ENCODE measurements around the gene MVD. TPM values are rescaled to one million over a fixed set of nuclear protein-coding genes. Genes with fewer than 3 reads are reported as not detected.

Gene MVD
- total and polyA plus RNA-seq, 2 of the 13 experiments (the other 11 are each of a cell fraction or from before 2014, with no cell fraction given) = 28.1 to 187 TPM

- peak; percentile 12 for TF ChIP-seq FOXP4 (CRISPR knock-in tag; IDR thresholded peaks at IDR 0.05)
- TF ChIP-seq E2F1 (CRISPR knock-in tag; IDR thresholded peaks at IDR 0.05) = peak; percentile 77
- TF ChIP-seq EED (CRISPR knock-in tag; IDR thresholded peaks at IDR 0.05) = 0 out of 2 replicates have a peak, but pooled peaks have one; percentile 72
- no peak for TF ChIP-seq NFIC (IDR thresholded peaks at IDR 0.05; ENCODE audit: low read length)
- no peak for TF ChIP-seq HMGA1 (CRISPR knock-in tag; conservative IDR thresholded peaks at IDR 0.05)
- peak; percentile 94 for TF ChIP-seq E2F2 (CRISPR knock-in tag; IDR thresholded peaks at IDR 0.05; ENCODE audit: borderline replicate concordance)
- no peak for TF ChIP-seq PLRG1 (conservative IDR thresholded peaks at IDR 0.05)
- TF ChIP-seq ZKSCAN8 (CRISPR knock-in tag; IDR thresholded peaks at IDR 0.05; ENCODE audit: borderline replicate concordance) = peak; percentile 61; the same call in 1 of the 2 replicates
- peak; percentile 96 for TF ChIP-seq ASH2L (IDR thresholded peaks at IDR 0.05; ENCODE audit: insufficient read length, low read depth, low read length)
- TF ChIP-seq ZNF841 (CRISPR knock-in tag; IDR thresholded peaks at IDR 0.05; ENCODE audit: borderline replicate concordance) = 0 out of 2 replicates have a peak, but pooled peaks have one; percentile 51
- no peak for TF ChIP-seq RFX3 (CRISPR knock-in tag; IDR thresholded peaks at IDR 0.05)
- peak; percentile 95 for TF ChIP-seq HDAC1 (CRISPR knock-in tag; IDR thresholded peaks at IDR 0.05)
- no peak; the same call in 1 of the 2 replicates for TF ChIP-seq RNF219 (CRISPR knock-in tag; IDR thresholded peaks at IDR 0.05)
- TF ChIP-seq MEIS1 (CRISPR knock-in tag; IDR thresholded peaks at IDR 0.05; ENCODE audit: borderline replicate concordance) = peak; percentile 81; the same call in 1 of the 2 replicates
- TF ChIP-seq ELK4 (CRISPR knock-in tag; IDR thresholded peaks at IDR 0.05; ENCODE audit: borderline replicate concordance) = no peak
- TF ChIP-seq GMEB2 (CRISPR knock-in tag; IDR thresholded peaks at IDR 0.05; ENCODE audit: low read depth) = peak; percentile 84
- TF ChIP-seq HCFC1 (IDR thresholded peaks at IDR 0.05; ENCODE audit: low read depth, low read length) = peak; percentile 33; the same call in 1 of the 2 replicates
- TF ChIP-seq ZBTB21 (CRISPR knock-in tag; IDR thresholded peaks at IDR 0.05) = no peak
- peak; percentile 96 for TF ChIP-seq SP2 (CRISPR knock-in tag; IDR thresholded peaks at IDR 0.05)
- TF ChIP-seq ZNF335 (CRISPR knock-in tag; IDR thresholded peaks at IDR 0.05) = no peak
Observed at GRCh38 chr16:88662843-88663606, at the start of gene MVD (continued).

All from HepG2 (cell line).